ENCODE measurements around the gene SORBS2.
"Not testable (repeated sequence)": the region's sequence is repeated elsewhere in the genome, so short reads cannot be mapped to it uniquely, and the experiment has no call there.

Gene SORBS2

GRCh38 chr4:185559251-185559914, 252.6 kb downstream of the SORBS2 start:
- not testable (repeated sequence) for H3K79me2 ChIP-seq (ENCODE audit: control insufficient read depth, insufficient read depth, low read length); H3K23ac ChIP-seq (ENCODE audit: low read length); H2BK120ac ChIP-seq (ENCODE audit: low read depth, low read length); H3K4me1 ChIP-seq (ENCODE audit: control insufficient read depth, low read depth, low read length); H3K9ac ChIP-seq (ENCODE audit: low read length); H3K36me3 ChIP-seq (ENCODE audit: control insufficient read depth, insufficient read depth, low read length); DNase-seq; H3K27me3 ChIP-seq (ENCODE audit: insufficient read depth, low read length, poor library complexity); H4K8ac ChIP-seq (ENCODE audit: low read depth, low read length); H3K79me1 ChIP-seq (ENCODE audit: low read length); H2BK5ac ChIP-seq (ENCODE audit: low read length); H3K4me2 ChIP-seq (ENCODE audit: low read length); H3K4me3 ChIP-seq (ENCODE audit: low read length); H2AK5ac ChIP-seq (ENCODE audit: low read length); H4K5ac ChIP-seq (ENCODE audit: low read length); H3K27ac ChIP-seq (ENCODE audit: low read depth, low read length); H2BK15ac ChIP-seq (replicated peaks; ENCODE audit: low read depth)
- Histone ChIP-seq H3K56ac (ENCODE audit: low read length) (peak overlapping the region; percentile 15), H3K18ac (ENCODE audit: low read length) (peak overlapping the region; percentile 88), H3K4ac (ENCODE audit: low read depth, low read length) (peak overlapping the region; percentile 76)
- no CpG with 5 or more reads among the region's 8 CpGs for WGBS (ENCODE audit: extremely low coverage, insufficient coverage, low lambda C conversion rate)

DNA sequence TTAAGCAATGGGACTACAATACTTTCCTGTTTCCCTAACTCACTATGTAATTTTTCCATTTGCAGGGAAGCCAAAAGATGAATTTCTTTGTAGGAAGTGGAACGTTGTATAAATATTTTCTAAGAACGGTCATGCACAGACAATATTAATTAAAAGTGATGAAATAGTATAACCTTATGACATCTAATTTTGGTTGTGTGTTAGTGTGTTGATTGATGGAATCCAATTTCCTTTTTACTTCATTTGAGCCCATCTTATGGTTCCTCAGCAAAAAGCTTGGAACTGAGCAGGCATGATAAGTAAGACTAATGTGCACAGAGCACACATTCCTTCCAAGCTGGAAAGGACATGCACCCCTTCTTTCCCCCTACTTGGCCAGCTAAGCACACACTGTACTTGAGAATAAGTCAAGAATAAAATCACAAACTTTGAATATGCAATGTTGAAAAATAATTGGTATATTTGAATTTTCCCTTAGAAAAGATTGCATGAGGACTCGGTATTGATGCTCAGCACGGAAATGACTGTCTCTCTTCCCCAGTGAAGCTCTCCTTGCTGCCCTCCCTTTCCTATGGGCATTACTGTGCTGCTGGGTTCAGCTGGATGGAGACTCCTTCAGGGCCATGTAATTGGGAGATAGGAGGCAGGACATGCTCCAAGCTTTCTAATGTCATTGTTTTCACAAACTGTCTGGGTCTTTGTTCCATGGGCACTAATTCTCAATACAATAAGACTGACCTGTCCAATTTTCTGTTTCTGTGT, 257.4 kb downstream of the SORBS2 start:
- no peak overlapping the region for H2BK5ac ChIP-seq (ENCODE audit: low read length)
- H3K27ac ChIP-seq (ENCODE audit: low read depth, low read length) = no peak overlapping the region
- no peaks in the 10 kb centered on the region for H3K27me3 ChIP-seq (ENCODE audit: insufficient read depth, low read length, poor library complexity)
- no peak overlapping the region for H3K4me2 ChIP-seq (ENCODE audit: low read length)
- H3K4ac ChIP-seq (ENCODE audit: low read depth, low read length) = no peak overlapping the region
- no peak overlapping the region for H3K23ac ChIP-seq (ENCODE audit: low read length)
- H2AK5ac ChIP-seq (ENCODE audit: low read length) = no peak overlapping the region
- no peaks in the 10 kb centered on the region for H3K4me1 ChIP-seq (ENCODE audit: control insufficient read depth, low read depth, low read length)
- no peaks in the 10 kb centered on the region for H3K79me2 ChIP-seq (ENCODE audit: control insufficient read depth, insufficient read depth, low read length)
- WGBS (ENCODE audit: extremely low coverage, insufficient coverage, low lambda C conversion rate) = no CpG with 5 or more reads among the region's 4 CpGs
- no peaks in the 10 kb centered on the region for H3K79me1 ChIP-seq (ENCODE audit: low read length)
- no peak overlapping the region for H2BK120ac ChIP-seq (ENCODE audit: low read depth, low read length)
- H3K56ac ChIP-seq (ENCODE audit: low read length) = no peak overlapping the region
- no peak overlapping the region for H4K5ac ChIP-seq (ENCODE audit: low read length)
- no peak for DNase-seq
- no peak overlapping the region for H2BK15ac ChIP-seq (replicated peaks; ENCODE audit: low read depth)
- H3K9ac ChIP-seq (ENCODE audit: low read length) = no peak overlapping the region
- no peak overlapping the region for H4K8ac ChIP-seq (ENCODE audit: low read depth, low read length)
- no peak overlapping the region for H3K18ac ChIP-seq (ENCODE audit: low read length)
- no peak overlapping the region for H3K4me3 ChIP-seq (ENCODE audit: low read length)
- H3K36me3 ChIP-seq (ENCODE audit: control insufficient read depth, insufficient read depth, low read length) = no peaks in the 10 kb centered on the region

GRCh38 chr4:185552254-185552653, 259.7 kb downstream of the SORBS2 start:
- Histone ChIP-seq H4K5ac (ENCODE audit: low read length) (no peak overlapping the region), H2BK120ac (ENCODE audit: low read depth, low read length) (no peak overlapping the region), H3K18ac (ENCODE audit: low read length) (no peak overlapping the region), H4K8ac (ENCODE audit: low read depth, low read length) (no peak overlapping the region), H2AK5ac (ENCODE audit: low read length) (no peak overlapping the region), H3K56ac (ENCODE audit: low read length) (no peak overlapping the region), H3K4ac (ENCODE audit: low read depth, low read length) (no peak overlapping the region), H3K23ac (ENCODE audit: low read length) (no peak overlapping the region), H3K4me3 (ENCODE audit: low read length) (no peak overlapping the region), H3K27me3 (ENCODE audit: insufficient read depth, low read length, poor library complexity) (no peaks in the 10 kb centered on the region), H3K4me1 (ENCODE audit: control insufficient read depth, low read depth, low read length) (no peaks in the 10 kb centered on the region), H3K27ac (ENCODE audit: low read depth, low read length) (no peak overlapping the region), H3K4me2 (ENCODE audit: low read length) (no peak overlapping the region), H3K36me3 (ENCODE audit: control insufficient read depth, insufficient read depth, low read length) (no peaks in the 10 kb centered on the region), H2BK15ac (replicated peaks; ENCODE audit: low read depth) (no peak overlapping the region), H2BK5ac (ENCODE audit: low read length) (no peak overlapping the region), H3K79me1 (ENCODE audit: low read length) (no peaks in the 10 kb centered on the region), H3K9ac (ENCODE audit: low read length) (no peak overlapping the region), H3K79me2 (ENCODE audit: control insufficient read depth, insufficient read depth, low read length) (no peaks in the 10 kb centered on the region)
- WGBS (ENCODE audit: extremely low coverage, insufficient coverage, low lambda C conversion rate) = no CpG with 5 or more reads among the region's 2 CpGs
- DNase-seq = no peak

GRCh38 chr4:185550933-185551332, 261.1 kb downstream of the SORBS2 start:
- no peak overlapping the region for H3K4me3 ChIP-seq (ENCODE audit: low read length)
- DNase-seq = no peak
- H2BK15ac ChIP-seq (replicated peaks; ENCODE audit: low read depth) = no peak overlapping the region
- no peak overlapping the region for H3K23ac ChIP-seq (ENCODE audit: low read length)
- WGBS (ENCODE audit: extremely low coverage, insufficient coverage, low lambda C conversion rate) = no CpG with 5 or more reads among the region's 1 CpG
- no peak overlapping the region for H2BK5ac ChIP-seq (ENCODE audit: low read length)
- no peak overlapping the region for H4K5ac ChIP-seq (ENCODE audit: low read length)
- H3K79me1 ChIP-seq (ENCODE audit: low read length) = no peaks in the 10 kb centered on the region
- no peak overlapping the region for H3K4me2 ChIP-seq (ENCODE audit: low read length)
- H3K4me1 ChIP-seq (ENCODE audit: control insufficient read depth, low read depth, low read length) = no peaks in the 10 kb centered on the region
- H3K27ac ChIP-seq (ENCODE audit: low read depth, low read length) = no peak overlapping the region
- no peaks in the 10 kb centered on the region for H3K27me3 ChIP-seq (ENCODE audit: insufficient read depth, low read length, poor library complexity)
- no peak overlapping the region for H2BK120ac ChIP-seq (ENCODE audit: low read depth, low read length)
- no peak overlapping the region for H3K9ac ChIP-seq (ENCODE audit: low read length)
- H3K79me2 ChIP-seq (ENCODE audit: control insufficient read depth, insufficient read depth, low read length) = no peaks in the 10 kb centered on the region
- H4K8ac ChIP-seq (ENCODE audit: low read depth, low read length) = no peak overlapping the region
- H3K36me3 ChIP-seq (ENCODE audit: control insufficient read depth, insufficient read depth, low read length) = no peaks in the 10 kb centered on the region
- H3K56ac ChIP-seq (ENCODE audit: low read length) = no peak overlapping the region
- no peak overlapping the region for H2AK5ac ChIP-seq (ENCODE audit: low read length)
- no peak overlapping the region for H3K4ac ChIP-seq (ENCODE audit: low read depth, low read length)
- no peak overlapping the region for H3K18ac ChIP-seq (ENCODE audit: low read length)

DNA sequence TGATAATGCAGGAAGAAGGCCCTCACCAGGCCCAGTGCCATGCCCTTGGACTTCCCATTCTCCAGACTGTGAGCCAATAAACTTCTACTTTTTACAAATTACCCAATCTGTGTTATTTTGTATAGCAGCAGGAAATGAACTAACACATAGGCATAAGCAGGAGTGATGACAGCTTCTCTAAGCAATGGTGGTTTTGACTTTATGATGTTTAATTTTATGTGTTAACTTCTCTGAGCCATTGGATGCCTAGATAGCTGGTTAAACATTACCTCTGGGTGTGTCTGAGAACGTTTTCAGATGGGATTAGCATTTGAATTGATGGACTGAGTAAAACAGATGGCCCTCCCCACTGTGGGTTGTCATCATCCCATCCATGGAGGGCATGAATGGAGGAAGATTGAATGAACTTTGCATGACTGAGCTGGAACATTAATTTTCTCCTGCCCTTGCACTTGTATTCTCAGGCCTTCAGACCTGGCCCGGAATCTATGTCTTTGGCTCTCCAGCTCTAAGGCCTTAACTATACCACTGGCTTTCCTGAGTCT, 262.8 kb downstream of the SORBS2 start:
- Histone ChIP-seq H3K56ac (ENCODE audit: low read length) (no peak overlapping the region), H3K36me3 (ENCODE audit: control insufficient read depth, insufficient read depth, low read length) (no peaks in the 10 kb centered on the region), H3K79me2 (ENCODE audit: control insufficient read depth, insufficient read depth, low read length) (no peaks in the 10 kb centered on the region), H3K18ac (ENCODE audit: low read length) (no peak overlapping the region), H3K4me2 (ENCODE audit: low read length) (no peak overlapping the region), H3K27ac (ENCODE audit: low read depth, low read length) (no peak overlapping the region), H2BK5ac (ENCODE audit: low read length) (no peak overlapping the region), H4K8ac (ENCODE audit: low read depth, low read length) (no peak overlapping the region), H2BK15ac (replicated peaks; ENCODE audit: low read depth) (no peak overlapping the region), H2AK5ac (ENCODE audit: low read length) (no peak overlapping the region), H2BK120ac (ENCODE audit: low read depth, low read length) (no peak overlapping the region), H3K4me1 (ENCODE audit: control insufficient read depth, low read depth, low read length) (no peaks in the 10 kb centered on the region), H3K23ac (ENCODE audit: low read length) (no peak overlapping the region), H4K5ac (ENCODE audit: low read length) (no peak overlapping the region), H3K9ac (ENCODE audit: low read length) (no peak overlapping the region), H3K4ac (ENCODE audit: low read depth, low read length) (no peak overlapping the region), H3K79me1 (ENCODE audit: low read length) (no peaks in the 10 kb centered on the region), H3K27me3 (ENCODE audit: insufficient read depth, low read length, poor library complexity) (no peaks in the 10 kb centered on the region), H3K4me3 (ENCODE audit: low read length) (no peak overlapping the region)
- WGBS (ENCODE audit: extremely low coverage, insufficient coverage, low lambda C conversion rate) = no CpG with 5 or more reads among the region's 2 CpGs
- DNase-seq = no peak
